ENCODE results near the gene ZMYND19.
"Not testable (repeated sequence)": the region's sequence is repeated elsewhere in the genome, so short reads cannot be mapped to it uniquely, and the experiment has no call there.

Gene ZMYND19

GRCh38 chr9:137551264-137552021 is 38.9 kb downstream of the ZMYND19 start, which contains the start of gene MRPL41:
TSS of gene MRPL41 (plus strand) at chr9:137551879. CDS start at chr9:137552082, 203 bp downstream.
- Histone ChIP-seq H4K91ac (ENCODE audit: low read depth, low read length, poor library complexity) (no peak within 1 kb of the TSS), H2AFZ (ENCODE audit: low read length) (peak within 1 kb of the TSS; percentile 94), H3K36me3 (replicated peaks in 1 of 2; ENCODE audit: control insufficient read depth in 2 of 2, insufficient read depth in 2 of 2, low read length in 2 of 2) (peaks cover 21 to 40% of the 10 kb centered on the region in 2 donors), H3K23ac (ENCODE audit: low read depth, low read length, poor library complexity) (peak within 1 kb of the TSS; percentile 89), H3K9ac (ENCODE audit: low read depth, low read length, poor library complexity) (peak within 1 kb of the TSS; percentile 92), H4K8ac (ENCODE audit: low read depth, low read length) (no peak within 1 kb of the TSS), H2BK120ac (ENCODE audit: low read depth, low read length) (no peak within 1 kb of the TSS), H3K9me3 (replicated peaks in 1 of 2; ENCODE audit: control insufficient read depth in 2 of 2, insufficient read depth in 1 of 2, low read depth in 1 of 2, low read length in 2 of 2) (peaks cover 5% of the 10 kb centered on the region in 2 donors), H2BK15ac (ENCODE audit: low read length) (peak within 1 kb of the TSS; percentile 75), H3K18ac (ENCODE audit: low read length) (peak within 1 kb of the TSS; percentile 96), H3K4me3 (ENCODE audit: low read length in 2 of 2) (peak within 1 kb of the TSS; percentile 61 to 92), H3K4ac (ENCODE audit: low read length) (peak within 1 kb of the TSS; percentile 30), H2BK5ac (ENCODE audit: low read length) (no peak within 1 kb of the TSS), H3K4me1 (ENCODE audit: control insufficient read depth in 2 of 2, insufficient read depth in 1 of 2, low read depth in 1 of 2, low read length in 2 of 2) (peaks cover 6 to 13% of the 10 kb centered on the region in 2 donors), H2AK5ac (ENCODE audit: low read depth, low read length) (peak within 1 kb of the TSS; percentile 92), H3K79me1 (ENCODE audit: low read depth, low read length) (peaks cover 5% of the 10 kb centered on the region), H3K4me2 (ENCODE audit: insufficient read depth, low read length, poor library complexity, severe bottlenecking) (peak within 1 kb of the TSS; percentile 89), H3K14ac (ENCODE audit: low read length) (no peak within 1 kb of the TSS), H3K27me3 (ENCODE audit: control insufficient read depth in 3 of 3, insufficient read depth in 3 of 3, low read depth in 1 of 3, low read length in 3 of 3) (no peaks in the 10 kb centered on the region), H3K27ac (replicated peaks; ENCODE audit: low read length) (peak within 1 kb of the TSS; percentile 42), H2BK12ac (ENCODE audit: low read length) (no peak within 1 kb of the TSS)
- peak; percentile 91 for DNase-seq (ENCODE audit: low spot score)
- no CpG with 5 or more reads among the region's 106 CpGs for WGBS, 2 donors (ENCODE audit: extremely low coverage in 2 of 2, insufficient read length in 2 of 2, insufficient replicate concordance in 1 of 2)

- not testable (repeated sequence) for H3K14ac ChIP-seq (ENCODE audit: low read length); H4K91ac ChIP-seq (ENCODE audit: low read depth, low read length, poor library complexity); DNase-seq (ENCODE audit: low spot score); H2BK5ac ChIP-seq (ENCODE audit: low read length); H3K4ac ChIP-seq (ENCODE audit: low read length); H3K27me3 ChIP-seq (ENCODE audit: control insufficient read depth in 3 of 3, insufficient read depth in 3 of 3, low read depth in 1 of 3, low read length in 3 of 3); H3K27ac ChIP-seq (replicated peaks; ENCODE audit: low read length); H4K8ac ChIP-seq (ENCODE audit: low read depth, low read length); H2BK12ac ChIP-seq (ENCODE audit: low read length); H3K79me1 ChIP-seq (ENCODE audit: low read depth, low read length); H2BK120ac ChIP-seq (ENCODE audit: low read depth, low read length)
- peak overlapping the region; percentile 94 for H2AFZ ChIP-seq (ENCODE audit: low read length)
- peak overlapping the region; percentile 54 to 85 for H3K4me3 ChIP-seq (ENCODE audit: low read length in 2 of 2)
- peak overlapping the region; percentile 89 for H3K23ac ChIP-seq (ENCODE audit: low read depth, low read length, poor library complexity)
- H3K9ac ChIP-seq (ENCODE audit: low read depth, low read length, poor library complexity), result peak overlapping the region; percentile 81
- H2BK15ac ChIP-seq (ENCODE audit: low read length), result peak overlapping the region; percentile 75
- peaks cover 7 to 11% of the 10 kb centered on the region in 2 donors for H3K9me3 ChIP-seq (replicated peaks in 1 of 2; ENCODE audit: control insufficient read depth in 2 of 2, insufficient read depth in 1 of 2, low read depth in 1 of 2, low read length in 2 of 2)
- H2AK5ac ChIP-seq (ENCODE audit: low read depth, low read length), result peak overlapping the region; percentile 56
- no CpG with 5 or more reads among the region's 17 CpGs for WGBS, 2 donors (ENCODE audit: extremely low coverage in 2 of 2, insufficient read length in 2 of 2, insufficient replicate concordance in 1 of 2)
- peak overlapping the region; percentile 89 for H3K4me2 ChIP-seq (ENCODE audit: insufficient read depth, low read length, poor library complexity, severe bottlenecking)
- H3K4me1 ChIP-seq (ENCODE audit: control insufficient read depth in 2 of 2, insufficient read depth in 1 of 2, low read depth in 1 of 2, low read length in 2 of 2), result peaks cover 6 to 13% of the 10 kb centered on the region in 2 donors
- H3K36me3 ChIP-seq (replicated peaks in 1 of 2; ENCODE audit: control insufficient read depth in 2 of 2, insufficient read depth in 2 of 2, low read length in 2 of 2), result peaks cover 15 to 35% of the 10 kb centered on the region in 2 donors
- peak overlapping the region; percentile 96 for H3K18ac ChIP-seq (ENCODE audit: low read length)
Measured at GRCh38 chr9:137550958-137551263, 39.4 kb downstream of the ZMYND19 start.

GRCh38 chr9:137550231-137550621 is 40.1 kb downstream of the ZMYND19 start, which contains the start of gene PNPLA7:
TSS of gene PNPLA7 (minus strand) at chr9:137550402. CDS start at chr9:137550197, 205 bp downstream.
- peak; percentile 51 for DNase-seq (ENCODE audit: low spot score)
- WGBS, 2 donors (ENCODE audit: extremely low coverage in 2 of 2, insufficient read length in 2 of 2, insufficient replicate concordance in 1 of 2), result no CpG with 5 or more reads among the region's 13 CpGs
- H3K9me3 ChIP-seq (replicated peaks in 1 of 2; ENCODE audit: control insufficient read depth in 2 of 2, insufficient read depth in 1 of 2, low read depth in 1 of 2, low read length in 2 of 2), result peaks cover 7 to 13% of the 10 kb centered on the region in 2 donors

More at GRCh38 chr9:137550231-137550621, 40.1 kb downstream of the ZMYND19 start, which contains the start of gene PNPLA7:
- Histone ChIP-seq H3K23ac (ENCODE audit: low read depth, low read length, poor library complexity) (peak within 1 kb of the TSS; percentile 89), H3K79me1 (ENCODE audit: low read depth, low read length) (peaks cover 5% of the 10 kb centered on the region), H2AK5ac (ENCODE audit: low read depth, low read length) (peak within 1 kb of the TSS; percentile 56), H2BK120ac (ENCODE audit: low read depth, low read length) (no peak within 1 kb of the TSS), H3K9ac (ENCODE audit: low read depth, low read length, poor library complexity) (peak within 1 kb of the TSS; percentile 81), H4K8ac (ENCODE audit: low read depth, low read length) (no peak within 1 kb of the TSS), H3K36me3 (replicated peaks in 1 of 2; ENCODE audit: control insufficient read depth in 2 of 2, insufficient read depth in 2 of 2, low read length in 2 of 2) (peaks cover 8 to 28% of the 10 kb centered on the region in 2 donors), H2AFZ (ENCODE audit: low read length) (peak within 1 kb of the TSS; percentile 94), H3K18ac (ENCODE audit: low read length) (peak within 1 kb of the TSS; percentile 96), H3K27me3 (ENCODE audit: control insufficient read depth in 3 of 3, insufficient read depth in 3 of 3, low read depth in 1 of 3, low read length in 3 of 3) (no peaks in the 10 kb centered on the region), H3K4me1 (ENCODE audit: control insufficient read depth in 2 of 2, insufficient read depth in 1 of 2, low read depth in 1 of 2, low read length in 2 of 2) (peaks cover 6 to 13% of the 10 kb centered on the region in 2 donors), H2BK5ac (ENCODE audit: low read length) (no peak within 1 kb of the TSS), H2BK12ac (ENCODE audit: low read length) (peak within 1 kb of the TSS; percentile 73), H3K4me3 (ENCODE audit: low read length in 2 of 2) (peak within 1 kb of the TSS; percentile 54 to 85), H4K91ac (ENCODE audit: low read depth, low read length, poor library complexity) (no peak within 1 kb of the TSS), H3K14ac (ENCODE audit: low read length) (no peak within 1 kb of the TSS), H3K4me2 (ENCODE audit: insufficient read depth, low read length, poor library complexity, severe bottlenecking) (peak within 1 kb of the TSS; percentile 89), H3K27ac (replicated peaks; ENCODE audit: low read length) (no peak within 1 kb of the TSS), H2BK15ac (ENCODE audit: low read length) (peak within 1 kb of the TSS; percentile 75), H3K4ac (ENCODE audit: low read length) (no peak within 1 kb of the TSS)
